A673 (cell line): Measurements from ENCODE around the gene RNF208. TPM values are rescaled to one million over a fixed set of nuclear protein-coding genes. Genes with fewer than 3 reads are reported as not detected.

ENCODE experiments used
- BruUV-seq: library from RNA; stranded (reverse); fragments of 400-500 nt; replicated peaks from 2 replicates; lab custom pipeline; 2021; lab: Mats Ljungman, UMichigan
- CTCF ChIA-PET: fragments of 300-600 bp; sonication (Branson Sonifier 250); formaldehyde crosslinking; loops from one replicate; lab custom pipeline; 2022; ENCODE audit warnings: antibody characterized with exemption; lab: Charles Lee
- POLR2A ChIA-PET: fragments of 300-600 bp; sonication (Branson Sonifier 250); formaldehyde crosslinking; loops from one replicate; lab custom pipeline; 2022; ENCODE audit warnings: antibody characterized with exemption; ENCODE audit not compliant: low non-redundant PET; lab: Charles Lee
- DNase-seq: peaks from one replicate; pipeline ENCODE4 v3.0.0-alpha.2; 2015; ENCODE audit warnings: low spot score
- H3K27ac ChIP-seq: fragments of 200-600 bp; sonication (generic); 2 replicates; pipeline ENCODE4 v1.5.1; 2016; ENCODE audit warnings: mixed run types, low read depth, mild to moderate bottlenecking, mixed read lengths, antibody characterized with exemption, low read length; ENCODE audit not compliant: poor library complexity, severe bottlenecking
- H3K27me3 ChIP-seq: fragments of 200-600 bp; sonication (generic); replicated peaks from 2 replicates; pipeline ENCODE4 v1.6.1; 2017; ENCODE audit warnings: mixed run types, low read depth, mild to moderate bottlenecking, mixed read lengths, antibody characterized with exemption, low read length; ENCODE audit not compliant: insufficient read depth, poor library complexity
- H3K36me3 ChIP-seq: fragments of 200-600 bp; sonication (generic); 2 replicates; pipeline ENCODE4 v1.6.1; 2016; ENCODE audit warnings: mixed run types, mild to moderate bottlenecking, mixed read lengths, antibody characterized with exemption, low read length; ENCODE audit not compliant: insufficient read depth, poor library complexity, severe bottlenecking
- H3K4me1 ChIP-seq: fragments of 200-600 bp; sonication (generic); 2 replicates; pipeline ENCODE4 v1.6.1; 2017; ENCODE audit warnings: mixed run types, mild to moderate bottlenecking, mixed read lengths, antibody characterized with exemption, low read length; ENCODE audit not compliant: insufficient read depth, poor library complexity, severe bottlenecking
- H3K4me3 ChIP-seq: fragments of 200-600 bp; sonication (generic); 2 replicates; pipeline ENCODE4 v1.5.1; 2016; ENCODE audit warnings: low read depth, mixed run types, mild to moderate bottlenecking, mixed read lengths, low read length; ENCODE audit not compliant: poor library complexity, severe bottlenecking
- H3K9me3 ChIP-seq: fragments of 200-600 bp; sonication (generic); 2 replicates; pipeline ENCODE4 v1.6.1; 2016; ENCODE audit warnings: mixed run types, low read depth, mild to moderate bottlenecking, mixed read lengths, antibody characterized with exemption, low read length; ENCODE audit not compliant: poor library complexity, severe bottlenecking
- EZH2 ChIP-seq: fragments of 200-600 bp; sonication (generic); IDR thresholded peaks from 2 replicates; pipeline ENCODE4 v1.6.1; 2017; ENCODE audit warnings: borderline replicate concordance, low read depth, mild to moderate bottlenecking, mixed read lengths, antibody characterized with exemption, low read length; ENCODE audit not compliant: poor library complexity, severe bottlenecking
- intact Hi-C: fragments of 100-400 bp; cut with micrococcal nuclease; formaldehyde crosslinking; loops from one replicate; pipeline ENCODE4 v1.10.0; 2022; ENCODE audit not compliant: unreplicated experiment
- total RNA-seq: library from RNA; stranded (reverse); gene quantifications from 2 replicates; pipeline ENCODE4 v1.2.3, GENCODE V29; 2021
- TF ChIP-seq, protein P1 (sequence below): fragments of 300-800, 200-600 bp; sonication (generic); conservative IDR thresholded peaks from 2 replicates; pipeline ENCODE4 v1.5.1; 2017; ENCODE audit warnings: low read depth, mild to moderate bottlenecking, antibody characterized with exemption, low read length, moderate library complexity, mixed read lengths

Gene RNF208
- total RNA-seq, 1 experiment from 2014 or later: 13.7 TPM

DNA sequence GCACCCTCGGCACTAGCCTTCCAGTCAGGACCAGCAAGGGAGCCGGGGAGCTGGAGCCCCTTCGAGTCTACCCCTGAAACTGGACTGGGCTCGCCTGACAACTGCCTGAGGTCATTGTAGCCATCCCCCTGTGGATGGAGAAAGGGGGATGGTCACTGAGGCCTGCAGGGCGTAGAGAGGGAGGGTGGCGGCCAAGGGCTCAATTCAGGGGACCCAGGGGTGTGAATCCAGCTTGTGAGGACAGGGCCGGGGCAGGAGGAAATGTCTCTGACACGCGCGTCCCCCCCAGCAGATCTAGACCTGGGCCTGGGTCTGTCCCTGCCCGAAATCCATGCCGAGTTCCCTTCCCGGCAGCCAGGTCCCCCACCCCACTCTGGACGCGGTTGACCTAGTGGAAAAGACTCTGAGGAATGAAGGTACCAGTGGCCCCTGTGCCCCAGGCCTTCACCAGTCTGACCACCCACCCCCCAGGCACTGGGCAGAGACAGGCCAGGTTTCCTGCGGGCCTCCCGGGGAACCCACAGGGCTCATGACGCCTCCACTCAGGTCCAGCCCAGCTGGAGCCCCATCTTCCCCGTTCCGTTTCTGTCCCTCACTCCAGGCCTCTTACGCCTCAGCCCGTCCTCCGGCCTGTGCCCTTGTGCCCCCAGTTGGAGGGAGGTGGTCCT is 9.5 kb upstream of the RNF208 start:
- no peak overlapping the region for H3K4me3 ChIP-seq
- ChIA-PET CTCF (no interaction called here), POLR2A (no interaction called here)
- no TSS peak for BruUV-seq
- H3K4me1 ChIP-seq: peaks cover under 1% of the 10 kb centered on the region
- no peak for TF ChIP-seq EZH2
- TF ChIP-seq, protein P1, sequence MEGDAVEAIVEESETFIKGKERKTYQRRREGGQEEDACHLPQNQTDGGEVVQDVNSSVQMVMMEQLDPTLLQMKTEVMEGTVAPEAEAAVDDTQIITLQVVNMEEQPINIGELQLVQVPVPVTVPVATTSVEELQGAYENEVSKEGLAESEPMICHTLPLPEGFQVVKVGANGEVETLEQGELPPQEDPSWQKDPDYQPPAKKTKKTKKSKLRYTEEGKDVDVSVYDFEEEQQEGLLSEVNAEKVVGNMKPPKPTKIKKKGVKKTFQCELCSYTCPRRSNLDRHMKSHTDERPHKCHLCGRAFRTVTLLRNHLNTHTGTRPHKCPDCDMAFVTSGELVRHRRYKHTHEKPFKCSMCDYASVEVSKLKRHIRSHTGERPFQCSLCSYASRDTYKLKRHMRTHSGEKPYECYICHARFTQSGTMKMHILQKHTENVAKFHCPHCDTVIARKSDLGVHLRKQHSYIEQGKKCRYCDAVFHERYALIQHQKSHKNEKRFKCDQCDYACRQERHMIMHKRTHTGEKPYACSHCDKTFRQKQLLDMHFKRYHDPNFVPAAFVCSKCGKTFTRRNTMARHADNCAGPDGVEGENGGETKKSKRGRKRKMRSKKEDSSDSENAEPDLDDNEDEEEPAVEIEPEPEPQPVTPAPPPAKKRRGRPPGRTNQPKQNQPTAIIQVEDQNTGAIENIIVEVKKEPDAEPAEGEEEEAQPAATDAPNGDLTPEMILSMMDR: no peak
- H3K27ac ChIP-seq: no peak overlapping the region
- no peak for DNase-seq
- H3K36me3 ChIP-seq: no peaks in the 10 kb centered on the region
- no peaks in the 10 kb centered on the region for H3K9me3 ChIP-seq
- intact Hi-C loops: no loop called here
- no peaks in the 10 kb centered on the region for H3K27me3 ChIP-seq

DNA sequence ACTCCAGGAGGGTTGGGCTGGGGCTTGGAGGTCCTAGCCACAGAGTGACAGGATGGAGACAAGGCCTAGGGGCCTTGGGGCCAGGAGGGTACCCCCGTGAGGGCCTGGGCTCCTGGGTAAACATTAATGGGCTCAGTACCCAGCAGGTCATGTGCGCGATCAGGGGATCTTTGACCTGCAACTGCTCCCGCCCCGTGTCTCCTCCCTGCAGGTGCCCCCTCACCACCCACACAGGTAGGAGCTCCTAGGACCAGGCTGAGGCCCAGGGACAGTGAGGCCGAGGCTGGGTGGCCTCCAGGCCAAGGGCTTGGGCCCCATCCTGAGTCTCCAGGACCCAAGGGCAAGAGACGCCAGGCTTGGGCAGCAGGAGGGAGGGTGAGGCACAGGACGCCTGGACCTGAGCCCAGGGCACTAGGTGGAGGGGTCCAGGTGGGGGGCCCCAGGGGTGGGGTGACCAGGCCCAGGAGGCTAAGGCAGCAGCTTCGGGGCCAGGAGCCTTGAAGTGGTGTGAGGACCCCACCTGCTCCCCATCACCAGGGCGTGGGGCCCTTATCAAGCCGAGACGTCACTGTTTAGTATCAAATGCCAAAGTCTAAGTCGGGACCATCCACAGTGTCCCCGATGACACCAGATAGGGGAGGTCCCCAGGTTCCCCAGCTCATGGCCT is 8.8 kb upstream of the RNF208 start, which contains the start of gene SLC34A3:
SLC34A3 (plus strand) TSS at position 197 of the 667 bp plus-strand sequence. CDS start 802 bp downstream, outside the sequence.
- TF ChIP-seq EZH2: no peak
- TF ChIP-seq, protein P1: no peak
- intact Hi-C loops: no loop called here
- H3K4me1 ChIP-seq: no peaks in the 10 kb centered on the region
- no peaks in the 10 kb centered on the region for H3K27me3 ChIP-seq
- H3K36me3 ChIP-seq: no peaks in the 10 kb centered on the region
- H3K27ac ChIP-seq: no peak within 1 kb of the TSS
- no peak within 1 kb of the TSS for H3K4me3 ChIP-seq
- H3K9me3 ChIP-seq: no peaks in the 10 kb centered on the region
- ChIA-PET POLR2A (no interaction called here), CTCF (no interaction called here)
- no peak for DNase-seq
- no TSS peak for BruUV-seq

DNA sequence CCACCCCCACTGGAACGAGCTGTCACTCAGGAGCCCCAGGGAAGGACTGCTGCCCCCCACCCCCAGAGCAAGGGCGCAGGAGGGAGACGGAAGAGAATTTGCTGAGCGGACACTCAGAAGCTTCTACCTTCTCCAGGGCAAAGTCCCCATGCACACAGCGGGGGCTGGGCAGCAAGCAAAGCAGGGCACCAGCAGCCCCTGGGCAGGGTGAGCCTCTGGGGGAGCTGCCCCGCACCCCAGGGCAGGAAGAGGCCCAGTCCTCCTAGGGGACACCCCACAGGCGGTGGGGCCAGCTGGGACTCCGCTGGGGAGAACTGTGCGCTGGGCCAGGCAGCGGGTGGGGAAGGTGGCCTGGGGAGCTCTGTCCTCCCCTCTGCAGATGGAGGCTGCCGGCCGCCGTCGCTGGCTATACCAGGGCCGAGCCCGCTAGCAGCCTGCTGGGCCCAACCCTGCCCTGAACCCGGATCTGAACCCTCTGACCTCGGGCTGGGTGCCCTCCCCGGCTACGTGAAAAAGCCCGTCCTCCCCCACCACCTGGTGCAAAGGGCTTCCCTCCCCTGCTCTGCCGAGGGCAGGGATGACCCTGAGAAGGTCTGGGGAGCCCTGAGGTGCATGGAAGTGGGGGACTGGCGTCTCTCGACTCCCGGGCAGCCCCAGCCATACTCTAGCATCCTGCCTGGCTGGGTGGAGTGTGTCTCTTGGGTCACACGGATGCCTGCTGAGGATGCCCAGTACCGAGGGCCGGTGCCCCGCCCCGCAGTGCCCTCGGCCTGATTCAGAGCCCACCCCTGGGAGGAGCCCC is 8.1 kb upstream of the RNF208 start:
- TF ChIP-seq, protein P1: no peak
- no peak for TF ChIP-seq EZH2
- Histone ChIP-seq H3K27me3 (no peaks in the 10 kb centered on the region), H3K9me3 (no peaks in the 10 kb centered on the region), H3K27ac (no peak overlapping the region), H3K4me3 (no peak overlapping the region), H3K36me3 (no peaks in the 10 kb centered on the region), H3K4me1 (no peaks in the 10 kb centered on the region)
- intact Hi-C loops: no loop called here
- ChIA-PET POLR2A (no interaction called here), CTCF (interaction anchor here (0.9 kb wide), 1 partner anchor 195 kb away, joined by 3 read pairs; no protein-coding TSS in a partner anchor)
- BruUV-seq: no TSS peak
- no peak for DNase-seq
